OCI-LY1 (cell line): ENCODE data around the gene DOCK6.

Source experiments
- CTCF ChIP-seq: fragments of 200-600 bp; sonication (generic), shearing (Covaris generic); IDR thresholded peaks from 2 replicates; pipeline ENCODE4 v1.5.1; 2017; ENCODE audit warnings: mild to moderate bottlenecking, antibody characterized with exemption, low read length, moderate library complexity, mixed read lengths
- EZH2 ChIP-seq: fragments of 200-600 bp; sonication (generic), shearing (Covaris generic); IDR thresholded peaks from 2 replicates; pipeline ENCODE4 v1.8.0; 2017; ENCODE audit warnings: borderline replicate concordance, mixed run types, mild to moderate bottlenecking, antibody characterized with exemption, low read length, moderate library complexity, mixed read lengths

- TF ChIP-seq CTCF (no peak), EZH2 (no peak)
These were observed 11.7 kb upstream of the DOCK6 start for GRCh38 chr19:11273989-11274388.
